ENCODE results near the gene C9orf85. TPM values are rescaled to one million over a fixed set of nuclear protein-coding genes. Genes with fewer than 3 reads are reported as not detected.
A peak's percentile ranks its signal among the peaks of the same experiment; 100 is the strongest.

Gene C9orf85
- total RNA-seq, 2 donors from 2014 or later: 7.5 to 9.3 TPM

DNA sequence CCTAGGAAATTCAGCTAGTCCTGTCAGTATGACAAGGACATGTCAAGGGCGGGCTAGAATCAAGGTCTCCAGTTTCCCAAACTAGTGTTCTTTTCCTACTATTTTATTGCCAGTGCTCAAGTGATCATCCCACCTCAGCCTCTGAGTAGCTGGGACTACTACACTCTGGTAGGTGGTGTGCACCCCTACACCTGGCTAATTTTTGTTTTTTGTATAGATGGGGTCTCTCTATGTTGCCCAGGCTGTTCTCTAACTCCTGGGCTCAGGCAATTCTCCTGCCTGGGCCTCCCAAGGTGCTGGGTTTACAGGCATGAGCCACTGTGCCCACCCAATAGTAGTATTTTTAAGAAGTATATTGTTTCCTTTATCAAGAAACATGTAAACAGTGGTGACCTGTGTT is 54.0 kb downstream of the C9orf85 start:
- Histone ChIP-seq H3K9ac (ENCODE audit: extremely low read depth, low read length, poor library complexity, severe bottlenecking) (no peak overlapping the region), H3K4me1 (ENCODE audit: control insufficient read depth, insufficient read depth, low read length) (no peaks in the 10 kb centered on the region), H3K27me3 (ENCODE audit: control insufficient read depth, insufficient read depth, low read length, poor library complexity, severe bottlenecking) (no peaks in the 10 kb centered on the region), H3K36me3 (ENCODE audit: control insufficient read depth, insufficient read depth, low read length) (peaks cover 8% of the 10 kb centered on the region), H3K27ac (ENCODE audit: low read depth, low read length) (no peak overlapping the region), H3K9me3 (ENCODE audit: control insufficient read depth, low read length) (peaks cover 22% of the 10 kb centered on the region), H3K4me3 (ENCODE audit: low read length) (no peak overlapping the region)
- Mint-ChIP-seq H3K4me3 (no peak overlapping the region), H3K27me3 (ENCODE audit: insufficient read depth) (no peaks in the 10 kb centered on the region), H3K36me3 (ENCODE audit: low read depth) (peaks cover 43% of the 10 kb centered on the region), H3K4me1 (peaks cover 9% of the 10 kb centered on the region), H3K27ac (no peak overlapping the region), H3K9me3 (peaks cover 30% of the 10 kb centered on the region)
- TF ChIP-seq, protein P1, sequence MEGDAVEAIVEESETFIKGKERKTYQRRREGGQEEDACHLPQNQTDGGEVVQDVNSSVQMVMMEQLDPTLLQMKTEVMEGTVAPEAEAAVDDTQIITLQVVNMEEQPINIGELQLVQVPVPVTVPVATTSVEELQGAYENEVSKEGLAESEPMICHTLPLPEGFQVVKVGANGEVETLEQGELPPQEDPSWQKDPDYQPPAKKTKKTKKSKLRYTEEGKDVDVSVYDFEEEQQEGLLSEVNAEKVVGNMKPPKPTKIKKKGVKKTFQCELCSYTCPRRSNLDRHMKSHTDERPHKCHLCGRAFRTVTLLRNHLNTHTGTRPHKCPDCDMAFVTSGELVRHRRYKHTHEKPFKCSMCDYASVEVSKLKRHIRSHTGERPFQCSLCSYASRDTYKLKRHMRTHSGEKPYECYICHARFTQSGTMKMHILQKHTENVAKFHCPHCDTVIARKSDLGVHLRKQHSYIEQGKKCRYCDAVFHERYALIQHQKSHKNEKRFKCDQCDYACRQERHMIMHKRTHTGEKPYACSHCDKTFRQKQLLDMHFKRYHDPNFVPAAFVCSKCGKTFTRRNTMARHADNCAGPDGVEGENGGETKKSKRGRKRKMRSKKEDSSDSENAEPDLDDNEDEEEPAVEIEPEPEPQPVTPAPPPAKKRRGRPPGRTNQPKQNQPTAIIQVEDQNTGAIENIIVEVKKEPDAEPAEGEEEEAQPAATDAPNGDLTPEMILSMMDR (conservative IDR thresholded peaks at IDR 0.05): no peak
- DNase-seq: no peak
- WGBS, 2 experiments (ENCODE audit: insufficient coverage in 1 of 2, insufficient read length in 1 of 2): 91 to 100% methylated on average over 1 of the region's 1 CpG

DNA sequence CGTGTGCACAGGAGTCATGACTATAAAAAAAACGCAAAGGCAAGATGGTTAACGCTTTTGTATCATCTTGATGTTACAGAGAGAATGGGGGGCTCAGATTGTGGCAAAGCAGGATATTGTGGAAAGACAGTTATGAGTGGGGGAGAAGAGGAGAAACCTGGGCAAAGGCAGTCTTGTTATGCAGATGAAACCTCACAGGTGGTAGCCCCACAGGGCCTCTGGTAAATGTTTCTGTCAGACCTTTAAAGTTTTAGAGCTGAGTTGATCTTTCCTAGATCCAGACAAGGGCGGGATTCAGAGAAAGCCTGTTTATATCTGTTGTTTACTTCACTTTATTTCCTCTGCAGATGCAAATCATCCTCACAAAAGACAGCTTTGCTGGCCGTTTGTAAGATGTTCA is 55.2 kb downstream of the C9orf85 start:
- TF ChIP-seq, protein P1 (conservative IDR thresholded peaks at IDR 0.05): no peak
- peaks cover 30% of the 10 kb centered on the region for H3K9me3 Mint-ChIP-seq
- Histone ChIP-seq H3K9ac (ENCODE audit: extremely low read depth, low read length, poor library complexity, severe bottlenecking) (no peak overlapping the region), H3K27me3 (ENCODE audit: control insufficient read depth, insufficient read depth, low read length, poor library complexity, severe bottlenecking) (no peaks in the 10 kb centered on the region), H3K4me3 (ENCODE audit: low read length) (no peak overlapping the region), H3K9me3 (ENCODE audit: control insufficient read depth, low read length) (peaks cover 22% of the 10 kb centered on the region), H3K27ac (ENCODE audit: low read depth, low read length) (no peak overlapping the region), H3K36me3 (ENCODE audit: control insufficient read depth, insufficient read depth, low read length) (peaks cover 6% of the 10 kb centered on the region), H3K4me1 (ENCODE audit: control insufficient read depth, insufficient read depth, low read length) (no peaks in the 10 kb centered on the region)
- no peak overlapping the region for H3K4me3 Mint-ChIP-seq
- peaks cover 43% of the 10 kb centered on the region for H3K36me3 Mint-ChIP-seq (ENCODE audit: low read depth)
- no peaks in the 10 kb centered on the region for H3K27me3 Mint-ChIP-seq (ENCODE audit: insufficient read depth)
- WGBS, 2 experiments (ENCODE audit: insufficient coverage in 1 of 2, insufficient read length in 1 of 2): 25 to 53% methylated on average over 2 to 5 of the region's 5 CpGs
- DNase-seq: peak; percentile 67
- peak overlapping the region; percentile 79 for H3K27ac Mint-ChIP-seq
- peaks cover 9% of the 10 kb centered on the region for H3K4me1 Mint-ChIP-seq

DNA sequence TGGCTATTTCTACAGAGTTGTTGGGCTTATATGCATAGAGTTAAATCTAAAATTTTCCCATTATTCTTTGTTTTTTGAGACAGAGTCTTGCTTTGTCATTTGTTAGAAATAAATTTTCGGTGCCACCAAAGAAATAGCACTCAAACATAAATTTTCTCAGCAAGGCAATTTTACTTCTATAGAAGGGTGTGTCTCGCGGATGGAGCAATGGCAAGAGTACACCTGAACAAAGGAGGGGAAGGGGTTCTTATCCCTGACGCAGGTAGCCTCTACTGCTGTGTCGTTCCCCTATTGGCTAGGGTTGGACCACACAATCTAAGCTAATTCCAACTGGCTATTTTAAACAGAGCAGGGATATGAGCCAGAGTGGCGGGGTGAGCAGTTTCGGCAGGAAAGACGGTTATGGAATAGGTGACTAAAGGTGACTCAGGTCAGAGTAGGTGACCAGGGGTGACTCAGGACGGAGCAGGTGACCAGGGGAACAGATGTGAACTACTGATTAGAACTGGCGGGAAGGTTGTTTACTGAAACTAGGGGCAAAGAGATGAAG is 57.2 kb downstream of the C9orf85 start:
- Histone ChIP-seq H3K4me3 (ENCODE audit: low read length) (no peak overlapping the region), H3K9ac (ENCODE audit: extremely low read depth, low read length, poor library complexity, severe bottlenecking) (no peak overlapping the region), H3K27ac (ENCODE audit: low read depth, low read length) (no peak overlapping the region), H3K9me3 (ENCODE audit: control insufficient read depth, low read length) (peaks cover 22% of the 10 kb centered on the region), H3K4me1 (ENCODE audit: control insufficient read depth, insufficient read depth, low read length) (no peaks in the 10 kb centered on the region), H3K36me3 (ENCODE audit: control insufficient read depth, insufficient read depth, low read length) (peaks cover 18% of the 10 kb centered on the region), H3K27me3 (ENCODE audit: control insufficient read depth, insufficient read depth, low read length, poor library complexity, severe bottlenecking) (no peaks in the 10 kb centered on the region)
- TF ChIP-seq, protein P1 (conservative IDR thresholded peaks at IDR 0.05): no peak
- Mint-ChIP-seq H3K27me3 (ENCODE audit: insufficient read depth) (no peaks in the 10 kb centered on the region), H3K36me3 (ENCODE audit: low read depth) (peaks cover 36% of the 10 kb centered on the region), H3K4me3 (no peak overlapping the region), H3K4me1 (peaks cover 9% of the 10 kb centered on the region), H3K27ac (no peak overlapping the region), H3K9me3 (peaks cover 25% of the 10 kb centered on the region)
- 76 to 86% methylated on average over 6 to 10 of the region's 10 CpGs for WGBS, 2 experiments (ENCODE audit: insufficient coverage in 1 of 2, insufficient read length in 1 of 2)
- no peak for DNase-seq
